Measurements from ENCODE around the gene C14orf93.

C14orf93 gene

GRCh38 chr14:23053426-23053825 is 43.5 kb upstream of the C14orf93 start:
- TF ChIP-seq REST (IDR thresholded peaks at IDR 0.05; ENCODE audit: insufficient read depth in 1 of 2, low read depth in 2 of 2, low read length in 2 of 2) (no peak), POLR2AphosphoS5 (IDR thresholded peaks at IDR 0.05; ENCODE audit: low read depth, low read length) (no peak), SIN3A (IDR thresholded peaks at IDR 0.05; ENCODE audit: borderline replicate concordance, insufficient read depth, low read length) (no peak), TAF1 (IDR thresholded peaks at IDR 0.05; ENCODE audit: borderline replicate concordance, insufficient read depth, low read length) (no peak), FOXP2 (optimal IDR thresholded peaks at IDR 0.05; ENCODE audit: borderline replicate concordance, extremely low read depth, extremely low read length, insufficient read depth) (no peak)

GRCh38 chr14:23052671-23053070 is 42.7 kb upstream of the C14orf93 start:
- TF ChIP-seq SIN3A (IDR thresholded peaks at IDR 0.05; ENCODE audit: borderline replicate concordance, insufficient read depth, low read length) (no peak), TAF1 (IDR thresholded peaks at IDR 0.05; ENCODE audit: borderline replicate concordance, insufficient read depth, low read length) (no peak), POLR2AphosphoS5 (IDR thresholded peaks at IDR 0.05; ENCODE audit: low read depth, low read length) (no peak), REST (IDR thresholded peaks at IDR 0.05; ENCODE audit: insufficient read depth in 1 of 2, low read depth in 2 of 2, low read length in 2 of 2) (no peak), FOXP2 (optimal IDR thresholded peaks at IDR 0.05; ENCODE audit: borderline replicate concordance, extremely low read depth, extremely low read length, insufficient read depth) (no peak)

- TF ChIP-seq TAF1 (IDR thresholded peaks at IDR 0.05; ENCODE audit: borderline replicate concordance, insufficient read depth, low read length) (no peak), POLR2AphosphoS5 (IDR thresholded peaks at IDR 0.05; ENCODE audit: low read depth, low read length) (no peak), SIN3A (IDR thresholded peaks at IDR 0.05; ENCODE audit: borderline replicate concordance, insufficient read depth, low read length) (no peak), REST (IDR thresholded peaks at IDR 0.05; ENCODE audit: insufficient read depth in 1 of 2, low read depth in 2 of 2, low read length in 2 of 2) (no peak), FOXP2 (optimal IDR thresholded peaks at IDR 0.05; ENCODE audit: borderline replicate concordance, extremely low read depth, extremely low read length, insufficient read depth) (no peak)
Observed at GRCh38 chr14:23052182-23052623, 42.3 kb upstream of the C14orf93 start.

- TF ChIP-seq FOXP2 (optimal IDR thresholded peaks at IDR 0.05; ENCODE audit: borderline replicate concordance, extremely low read depth, extremely low read length, insufficient read depth) (no peak), TAF1 (IDR thresholded peaks at IDR 0.05; ENCODE audit: borderline replicate concordance, insufficient read depth, low read length) (no peak), POLR2AphosphoS5 (IDR thresholded peaks at IDR 0.05; ENCODE audit: low read depth, low read length) (no peak), SIN3A (IDR thresholded peaks at IDR 0.05; ENCODE audit: borderline replicate concordance, insufficient read depth, low read length) (no peak), REST (IDR thresholded peaks at IDR 0.05; ENCODE audit: insufficient read depth in 1 of 2, low read depth in 2 of 2, low read length in 2 of 2) (no peak)
Observed at GRCh38 chr14:23051141-23052057, 41.5 kb upstream of the C14orf93 start.

Data from PFSK-1 (cell line).